Cerebellar cortex (tissue), 1 donor: ENCODE measurements around the gene DGKD.

Experiments
- DNase-seq: peaks from one replicate; pipeline ENCODE4 v3.0.0-alpha.2; 2015; ENCODE audit warnings: low spot score

DGKD gene

GRCh38 chr2:233428438-233428837 is 74.1 kb downstream of the DGKD start:
- DNase-seq: no peak

GRCh38 chr2:233429175-233429897 is 75.0 kb downstream of the DGKD start:
- DNase-seq: no peak

- no peak for DNase-seq
Observed at GRCh38 chr2:233430081-233430480, 75.8 kb downstream of the DGKD start.

- DNase-seq: no peak
Observed at GRCh38 chr2:233430651-233431050, 76.4 kb downstream of the DGKD start.

GRCh38 chr2:233433029-233433428 is 78.7 kb downstream of the DGKD start:
- DNase-seq: no peak

- no peak for DNase-seq
Observed at GRCh38 chr2:233433794-233434193, 79.5 kb downstream of the DGKD start.

- no peak for DNase-seq
Observed at GRCh38 chr2:233434666-233435330, 80.5 kb downstream of the DGKD start.

- DNase-seq: no peak
Observed at GRCh38 chr2:233435436-233436190, 81.3 kb downstream of the DGKD start.

- peak; percentile 79 for DNase-seq
Observed at GRCh38 chr2:233436191-233436581, 81.9 kb downstream of the DGKD start.

GRCh38 chr2:233436691-233437438 is 82.6 kb downstream of the DGKD start:
- DNase-seq: no peak

- DNase-seq: no peak
Observed at GRCh38 chr2:233437439-233437955, 83.2 kb downstream of the DGKD start.

GRCh38 chr2:233438573-233439147 is 84.4 kb downstream of the DGKD start:
- peak; percentile 70 for DNase-seq

GRCh38 chr2:233439191-233439590 is 84.9 kb downstream of the DGKD start:
- peak; percentile 85 for DNase-seq

- DNase-seq: no peak
Observed at GRCh38 chr2:233440314-233440713, 86.0 kb downstream of the DGKD start.

- no peak for DNase-seq
Observed at GRCh38 chr2:233440714-233441113, 86.4 kb downstream of the DGKD start.

GRCh38 chr2:233441161-233442027 is 87.1 kb downstream of the DGKD start:
- no peak for DNase-seq

GRCh38 chr2:233442028-233442310 is 87.7 kb downstream of the DGKD start:
- DNase-seq: no peak

GRCh38 chr2:233443511-233444183 is 89.4 kb downstream of the DGKD start:
- DNase-seq: peak; percentile 93

- DNase-seq: no peak
Observed at GRCh38 chr2:233444501-233444900, 90.2 kb downstream of the DGKD start.

- DNase-seq: peak; percentile 65
Observed at GRCh38 chr2:233445152-233445830, 91.0 kb downstream of the DGKD start.
